ENCODE results near the gene HBD.

The HBD gene

GRCh38 chr11:5230266-5230665, 4.0 kb downstream of the HBD start:
- no peak for DNase-seq

- DNase-seq: no peak
These were observed 4.5 kb downstream of the HBD start for GRCh38 chr11:5229796-5230195.

- DNase-seq: no peak
These were observed 4.9 kb downstream of the HBD start for GRCh38 chr11:5229356-5229755.

- no peak for DNase-seq
These were observed 6.2 kb downstream of the HBD start for GRCh38 chr11:5228124-5228523.

GRCh38 chr11:5227681-5228080, 6.6 kb downstream of the HBD start:
- no peak for DNase-seq

GRCh38 chr11:5226732-5227310, 7.5 kb downstream of the HBD start, which contains the start of gene HBB:
TSS of gene HBB (minus strand) at chr11:5227071. CDS start at chr11:5227021, 50 bp downstream.
- no peak for DNase-seq

GRCh38 chr11:5225480-5225871, 8.8 kb downstream of the HBD start:
- no peak for DNase-seq

GRCh38 chr11:5224538-5225479, 9.5 kb downstream of the HBD start:
- DNase-seq: no peak

GRCh38 chr11:5223686-5224085, 10.6 kb downstream of the HBD start:
- no peak for DNase-seq

GRCh38 chr11:5223146-5223545, 11.1 kb downstream of the HBD start:
- no peak for DNase-seq

- no peak for DNase-seq
These were observed 23.9 kb downstream of the HBD start for GRCh38 chr11:5210376-5210885.

- DNase-seq: peak; percentile 84
These were observed 29.5 kb downstream of the HBD start for GRCh38 chr11:5204787-5205186.

GRCh38 chr11:5203366-5203765, 30.9 kb downstream of the HBD start:
- DNase-seq: peak; percentile 36

- no peak for DNase-seq
These were observed 33.7 kb downstream of the HBD start, which contains the start of gene OR51V1 for GRCh38 chr11:5200582-5200981. TSS of gene OR51V1 (minus strand) at chr11:5200682. CDS start at chr11:5200682, 0 bp downstream.

- DNase-seq: no peak
These were observed 36.0 kb downstream of the HBD start for GRCh38 chr11:5198285-5198684.

- DNase-seq: no peak
These were observed 36.7 kb downstream of the HBD start for GRCh38 chr11:5197536-5197935.

GRCh38 chr11:5196731-5197130, 37.6 kb downstream of the HBD start:
- DNase-seq: no peak

- no peak for DNase-seq
These were observed 38.2 kb downstream of the HBD start for GRCh38 chr11:5196067-5196466.

- no peak for DNase-seq
These were observed 41.5 kb downstream of the HBD start for GRCh38 chr11:5192738-5193137.

- no peak for DNase-seq
These were observed 46.1 kb downstream of the HBD start for GRCh38 chr11:5188201-5188600.

Data from DMS53 (cell line).